Activated naive CD8-positive, alpha-beta T cell treated with anti-CD3 and anti-CD28 coated beads for 36 hours (primary cell): ENCODE results near the gene LRCH3. TPM values are rescaled to one million over a fixed set of nuclear protein-coding genes. Genes with fewer than 3 reads are reported as not detected.

ENCODE experiments used
- DNase-seq: peaks from one replicate; pipeline ENCODE4 v3.0.0; 2021
- H3K27ac Mint-ChIP-seq: one replicate; pipeline ENCODE4 v1.8.0; 2022; ENCODE audit warnings: mild to moderate bottlenecking, moderate library complexity, mixed read lengths
- H3K27me3 Mint-ChIP-seq: one replicate; pipeline ENCODE4 v1.8.0; 2022; ENCODE audit warnings: mild to moderate bottlenecking, mixed read lengths
- H3K36me3 Mint-ChIP-seq: one replicate; pipeline ENCODE4 v1.8.0; 2021; ENCODE audit warnings: mild to moderate bottlenecking, mixed read lengths
- H3K4me1 Mint-ChIP-seq: one replicate; pipeline ENCODE4 v1.8.0; 2021; ENCODE audit warnings: mixed read lengths
- H3K4me3 Mint-ChIP-seq: one replicate; pipeline ENCODE4 v1.8.0; 2022; ENCODE audit warnings: mild to moderate bottlenecking, moderate library complexity, mixed read lengths
- H3K9me3 Mint-ChIP-seq: one replicate; pipeline ENCODE4 v1.8.0; 2022; ENCODE audit warnings: mixed read lengths
- total RNA-seq, 2 experiments: library from RNA; stranded (reverse); gene quantifications; one replicate each; pipeline ENCODE4 v1.2.3, GENCODE V29; 2021

LRCH3 gene
- total RNA-seq, 2 experiments from 2014 or later = 33.6 to 34.4 TPM

DNA sequence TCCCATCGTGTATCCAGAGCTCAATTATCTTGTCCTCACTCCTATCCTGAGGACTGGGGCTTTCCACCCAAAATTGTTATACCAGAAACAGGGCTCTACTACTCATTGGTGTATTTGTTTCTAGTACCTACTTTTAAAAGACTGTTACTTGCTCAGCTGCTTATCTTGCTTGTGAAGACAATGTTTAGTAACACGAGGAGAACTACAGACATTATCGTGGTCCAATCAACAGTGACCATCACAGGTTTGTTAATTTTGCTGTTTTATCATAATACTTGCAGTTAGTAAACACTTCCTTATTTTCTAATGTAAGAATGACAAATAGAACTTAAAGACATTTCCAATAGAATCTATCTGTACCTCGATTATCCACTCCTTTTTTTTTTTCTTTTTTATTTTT is 13.5 kb downstream of the LRCH3 start:
- Mint-ChIP-seq H3K27ac (no peak overlapping the region), H3K36me3 (peaks cover 6% of the 10 kb centered on the region), H3K4me3 (no peak overlapping the region), H3K27me3 (no peaks in the 10 kb centered on the region), H3K4me1 (peaks cover 56% of the 10 kb centered on the region), H3K9me3 (no peaks in the 10 kb centered on the region)
- DNase-seq = no peak

GRCh38 chr3:197807969-197808587 is 17.0 kb downstream of the LRCH3 start:
- Mint-ChIP-seq H3K4me3 (no peak overlapping the region), H3K27me3 (no peaks in the 10 kb centered on the region), H3K27ac (peak overlapping the region; percentile 9), H3K4me1 (peaks cover 36% of the 10 kb centered on the region), H3K9me3 (no peaks in the 10 kb centered on the region), H3K36me3 (peaks cover 6% of the 10 kb centered on the region)
- no peak for DNase-seq

DNA sequence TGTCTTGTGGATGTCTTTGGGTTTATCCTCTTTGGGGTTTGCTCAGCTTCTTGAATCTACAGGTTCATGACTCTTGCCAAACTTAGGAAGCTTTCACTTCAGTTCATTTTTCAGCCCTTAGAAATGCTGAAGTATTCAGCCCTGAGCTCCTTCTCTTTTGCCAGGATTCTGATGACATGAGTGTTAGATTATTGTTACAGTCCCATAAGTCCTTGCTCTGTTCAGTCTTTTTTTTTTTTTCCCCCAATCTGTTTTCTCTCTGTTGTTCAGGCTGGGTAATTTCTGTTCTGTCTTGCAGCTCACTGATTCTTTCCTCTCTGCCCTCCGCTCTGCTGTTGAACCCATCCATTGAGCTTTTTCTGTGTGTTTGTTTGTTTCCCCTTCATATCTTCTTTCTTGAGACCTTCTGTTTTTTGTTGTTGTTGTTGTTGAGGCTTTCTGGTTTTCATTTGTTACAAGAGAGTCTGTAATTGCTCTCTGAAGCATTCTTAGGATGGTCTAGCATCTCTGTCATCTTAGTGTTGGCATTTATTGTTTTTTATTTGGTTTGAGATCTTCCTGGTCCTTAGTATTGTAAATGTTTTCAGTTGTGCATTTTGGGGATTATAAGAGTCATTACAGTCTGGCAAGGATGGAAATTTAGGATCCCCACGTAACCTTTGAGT is 18.4 kb downstream of the LRCH3 start:
- Mint-ChIP-seq H3K27me3 (no peaks in the 10 kb centered on the region), H3K4me1 (peaks cover 37% of the 10 kb centered on the region), H3K9me3 (no peaks in the 10 kb centered on the region), H3K27ac (peak overlapping the region; percentile 14), H3K36me3 (peaks cover 12% of the 10 kb centered on the region), H3K4me3 (no peak overlapping the region)
- DNase-seq = no peak

DNA sequence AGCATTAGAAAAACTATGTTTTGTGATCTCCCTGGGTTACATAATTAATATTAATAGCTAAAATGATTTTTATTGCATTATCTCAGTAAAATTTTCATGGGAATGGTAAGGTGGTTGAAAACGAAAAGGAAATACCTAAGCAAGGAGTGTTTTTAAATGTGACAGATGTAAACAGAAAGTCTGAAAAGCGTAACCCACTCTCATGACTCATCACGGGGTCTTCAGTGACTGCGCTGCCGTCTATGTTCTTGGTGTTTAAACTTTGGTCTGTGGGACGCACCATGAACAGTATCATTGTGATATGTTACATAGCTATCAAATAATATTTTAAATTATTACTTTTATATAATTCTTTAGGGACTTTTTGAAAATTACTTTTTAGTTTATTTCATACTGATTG is 19.8 kb downstream of the LRCH3 start:
- Mint-ChIP-seq H3K9me3 (no peaks in the 10 kb centered on the region), H3K4me1 (peaks cover 37% of the 10 kb centered on the region), H3K27me3 (no peaks in the 10 kb centered on the region), H3K27ac (no peak overlapping the region), H3K36me3 (peaks cover 12% of the 10 kb centered on the region), H3K4me3 (no peak overlapping the region)
- no peak for DNase-seq

- no peak for DNase-seq
Measured at GRCh38 chr3:197811343-197811742, 20.3 kb downstream of the LRCH3 start.

GRCh38 chr3:197814372-197814771 is 23.3 kb downstream of the LRCH3 start:
- Mint-ChIP-seq H3K27ac (no peak overlapping the region), H3K9me3 (no peaks in the 10 kb centered on the region), H3K4me3 (no peak overlapping the region), H3K27me3 (no peaks in the 10 kb centered on the region), H3K4me1 (peaks cover 18% of the 10 kb centered on the region), H3K36me3 (peaks cover 12% of the 10 kb centered on the region)
- no peak for DNase-seq

More at GRCh38 chr3:197811343-197811742, 20.3 kb downstream of the LRCH3 start:
- no peak overlapping the region for H3K4me3 Mint-ChIP-seq
- no peaks in the 10 kb centered on the region for H3K9me3 Mint-ChIP-seq
- H3K27me3 Mint-ChIP-seq = no peaks in the 10 kb centered on the region
- H3K36me3 Mint-ChIP-seq = peaks cover 12% of the 10 kb centered on the region
- peaks cover 37% of the 10 kb centered on the region for H3K4me1 Mint-ChIP-seq
- no peak overlapping the region for H3K27ac Mint-ChIP-seq

GRCh38 chr3:197820550-197821335 is 29.7 kb downstream of the LRCH3 start:
- Mint-ChIP-seq H3K9me3 (no peaks in the 10 kb centered on the region), H3K27ac (no peak overlapping the region), H3K4me3 (no peak overlapping the region), H3K27me3 (no peaks in the 10 kb centered on the region), H3K4me1 (no peaks in the 10 kb centered on the region), H3K36me3 (peaks cover 12% of the 10 kb centered on the region)
- DNase-seq = no peak

DNA sequence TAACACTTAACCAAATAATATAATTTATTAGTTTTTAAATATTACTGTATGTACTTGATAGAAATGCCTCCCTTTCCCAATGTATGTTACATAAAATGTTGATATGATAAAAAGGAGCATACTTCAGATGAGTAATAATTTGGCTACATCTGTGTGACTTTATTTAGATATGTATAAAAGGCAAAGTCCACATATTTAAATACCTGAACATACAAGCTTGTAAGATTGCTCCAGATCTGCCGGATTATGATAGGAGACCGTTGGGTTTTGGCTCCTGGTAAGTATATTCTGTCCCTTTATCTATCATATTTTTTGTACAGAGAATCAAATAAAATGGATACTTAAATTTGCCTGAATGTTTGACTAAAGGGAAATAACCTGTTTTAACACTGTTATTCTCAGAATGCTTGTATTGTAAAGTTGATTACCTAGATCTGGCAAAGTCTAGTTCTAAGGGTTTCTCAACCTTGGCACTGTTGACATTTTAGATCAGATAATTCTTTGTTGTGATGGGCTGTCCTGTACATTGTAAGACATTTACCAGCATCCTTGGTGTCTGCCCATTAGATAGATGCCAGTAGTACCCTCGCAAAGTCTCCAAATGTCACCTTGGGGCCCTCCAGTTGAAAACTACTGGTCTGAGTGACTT is 38.5 kb downstream of the LRCH3 start:
- Mint-ChIP-seq H3K27ac (no peak overlapping the region), H3K27me3 (no peaks in the 10 kb centered on the region), H3K36me3 (peaks cover 12% of the 10 kb centered on the region), H3K4me1 (no peaks in the 10 kb centered on the region), H3K4me3 (no peak overlapping the region), H3K9me3 (no peaks in the 10 kb centered on the region)
- no peak for DNase-seq

GRCh38 chr3:197830308-197830966 is 39.4 kb downstream of the LRCH3 start:
- no peaks in the 10 kb centered on the region for H3K4me1 Mint-ChIP-seq
- no peaks in the 10 kb centered on the region for H3K9me3 Mint-ChIP-seq
- H3K27ac Mint-ChIP-seq = no peak overlapping the region
- peaks cover 13% of the 10 kb centered on the region for H3K36me3 Mint-ChIP-seq
- DNase-seq = no peak
- H3K4me3 Mint-ChIP-seq = no peak overlapping the region
- H3K27me3 Mint-ChIP-seq = no peaks in the 10 kb centered on the region

DNA sequence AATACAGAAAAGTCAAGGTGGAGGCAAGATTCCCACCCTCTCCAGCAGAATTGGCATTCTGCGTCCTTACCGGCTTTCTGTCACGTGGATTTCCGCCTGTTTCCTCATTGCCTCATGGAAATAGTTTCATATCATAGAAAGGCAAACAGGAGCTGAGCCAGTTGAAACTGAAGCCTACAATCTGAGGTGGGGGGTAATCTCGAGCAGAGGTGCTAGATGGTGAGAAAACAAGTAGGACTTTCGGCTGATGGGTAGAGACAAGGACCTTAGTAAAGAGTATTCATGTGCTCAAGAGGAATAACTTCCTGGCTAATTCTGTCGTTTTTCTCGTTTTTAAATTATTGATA is 39.9 kb downstream of the LRCH3 start:
- Mint-ChIP-seq H3K36me3 (peaks cover 14% of the 10 kb centered on the region), H3K27me3 (no peaks in the 10 kb centered on the region), H3K4me3 (no peak overlapping the region), H3K4me1 (no peaks in the 10 kb centered on the region), H3K27ac (no peak overlapping the region), H3K9me3 (no peaks in the 10 kb centered on the region)
- no peak for DNase-seq

DNA sequence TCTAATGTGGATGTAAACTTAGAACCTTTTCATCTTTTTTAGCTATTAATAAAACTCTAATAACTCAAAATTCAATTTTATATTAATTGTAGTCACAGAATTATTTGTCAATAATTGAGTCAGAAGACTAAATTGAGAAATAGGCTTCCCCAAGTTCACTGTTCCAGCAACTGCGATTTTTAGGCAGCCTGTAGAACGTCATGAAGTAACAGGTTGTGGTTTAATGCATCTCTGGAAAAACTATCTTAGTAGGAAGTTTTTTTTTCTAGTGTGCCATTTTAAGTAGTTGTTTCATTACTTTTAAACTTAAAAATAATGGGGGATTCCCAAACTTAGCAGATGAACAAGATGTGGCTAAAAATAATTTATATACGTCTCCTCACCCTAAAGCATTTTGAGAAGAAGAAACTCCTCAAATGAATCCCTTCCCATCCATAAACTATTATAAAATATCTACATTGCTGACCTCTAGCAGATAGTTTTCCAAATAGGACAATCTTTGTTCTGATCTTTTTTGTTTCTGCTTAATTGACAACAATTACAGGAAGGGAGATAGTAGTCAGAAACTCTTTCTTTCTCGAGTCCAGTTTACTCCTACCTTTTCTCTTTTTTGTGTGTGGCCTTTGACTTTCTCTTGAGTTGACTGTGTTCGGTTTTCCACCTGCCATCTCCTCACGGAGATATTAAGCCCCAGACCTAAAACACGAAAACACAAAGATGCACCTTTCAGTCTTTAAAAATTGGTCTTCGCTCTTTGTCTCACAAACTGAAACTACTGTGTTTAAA is 43.1 kb downstream of the LRCH3 start:
- Mint-ChIP-seq H3K9me3 (no peaks in the 10 kb centered on the region), H3K27ac (no peak overlapping the region), H3K27me3 (no peaks in the 10 kb centered on the region), H3K4me1 (no peaks in the 10 kb centered on the region), H3K4me3 (no peak overlapping the region), H3K36me3 (peaks cover 12% of the 10 kb centered on the region)
- no peak for DNase-seq

DNA sequence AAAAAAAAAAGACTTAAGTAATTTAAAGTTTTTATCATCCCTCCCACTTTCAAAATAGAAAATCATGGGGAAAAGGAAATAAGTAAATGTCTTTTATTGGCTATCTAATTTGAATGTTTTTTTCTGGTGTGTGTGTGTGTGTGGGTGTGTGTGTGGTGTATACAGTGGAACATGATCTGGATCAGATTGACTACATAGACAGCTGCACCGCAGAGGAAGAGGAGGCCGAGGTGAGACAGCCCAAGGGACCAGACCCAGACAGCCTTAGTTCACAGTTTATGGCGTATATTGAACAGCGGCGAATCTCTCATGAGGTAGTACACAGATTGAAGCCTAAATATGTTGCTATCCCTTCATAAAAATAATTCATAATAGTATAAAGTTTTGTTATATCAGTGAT is 44.5 kb downstream of the LRCH3 start:
- H3K27ac Mint-ChIP-seq = no peak overlapping the region

DNA sequence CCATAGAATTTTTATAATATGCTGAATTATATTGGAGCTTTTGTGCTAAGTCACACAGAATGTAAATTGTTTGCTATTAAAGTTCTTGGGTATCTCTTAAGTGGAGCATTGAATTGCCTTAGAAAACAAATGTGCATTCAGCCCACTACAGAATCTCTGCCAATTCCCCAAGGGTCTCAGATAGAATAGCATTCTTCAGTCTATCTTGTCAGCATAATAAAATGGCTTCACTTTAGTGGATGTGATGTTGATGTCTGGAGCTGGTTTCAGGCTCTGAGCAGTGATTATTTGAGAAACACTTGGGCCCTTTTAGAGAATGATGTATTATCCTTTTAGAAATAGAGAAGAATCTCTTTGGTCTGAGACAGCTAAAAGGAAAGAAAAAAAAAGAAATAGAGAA is 45.2 kb downstream of the LRCH3 start:
- no peaks in the 10 kb centered on the region for H3K27me3 Mint-ChIP-seq
- no peaks in the 10 kb centered on the region for H3K4me1 Mint-ChIP-seq
- H3K4me3 Mint-ChIP-seq = no peak overlapping the region
- H3K36me3 Mint-ChIP-seq = peaks cover 16% of the 10 kb centered on the region
- H3K27ac Mint-ChIP-seq = no peak overlapping the region
- no peaks in the 10 kb centered on the region for H3K9me3 Mint-ChIP-seq
- DNase-seq = no peak

More for the DNA sequence above, 44.5 kb downstream of the LRCH3 start:
- H3K4me3 Mint-ChIP-seq = no peak overlapping the region
- no peaks in the 10 kb centered on the region for H3K9me3 Mint-ChIP-seq
- H3K36me3 Mint-ChIP-seq = peaks cover 14% of the 10 kb centered on the region
- no peak for DNase-seq
- H3K4me1 Mint-ChIP-seq = no peaks in the 10 kb centered on the region
- no peaks in the 10 kb centered on the region for H3K27me3 Mint-ChIP-seq

GRCh38 chr3:197837282-197837681 is 46.2 kb downstream of the LRCH3 start:
- Mint-ChIP-seq H3K9me3 (no peaks in the 10 kb centered on the region), H3K27ac (no peak overlapping the region), H3K4me3 (no peak overlapping the region), H3K27me3 (no peaks in the 10 kb centered on the region), H3K4me1 (no peaks in the 10 kb centered on the region), H3K36me3 (peaks cover 19% of the 10 kb centered on the region)
- DNase-seq = no peak
